ENCODE measurements around the gene ASTL.
"Not testable (repeated sequence)": the region's sequence is repeated elsewhere in the genome, so short reads cannot be mapped to it uniquely, and the experiment has no call there.

Gene ASTL

DNA sequence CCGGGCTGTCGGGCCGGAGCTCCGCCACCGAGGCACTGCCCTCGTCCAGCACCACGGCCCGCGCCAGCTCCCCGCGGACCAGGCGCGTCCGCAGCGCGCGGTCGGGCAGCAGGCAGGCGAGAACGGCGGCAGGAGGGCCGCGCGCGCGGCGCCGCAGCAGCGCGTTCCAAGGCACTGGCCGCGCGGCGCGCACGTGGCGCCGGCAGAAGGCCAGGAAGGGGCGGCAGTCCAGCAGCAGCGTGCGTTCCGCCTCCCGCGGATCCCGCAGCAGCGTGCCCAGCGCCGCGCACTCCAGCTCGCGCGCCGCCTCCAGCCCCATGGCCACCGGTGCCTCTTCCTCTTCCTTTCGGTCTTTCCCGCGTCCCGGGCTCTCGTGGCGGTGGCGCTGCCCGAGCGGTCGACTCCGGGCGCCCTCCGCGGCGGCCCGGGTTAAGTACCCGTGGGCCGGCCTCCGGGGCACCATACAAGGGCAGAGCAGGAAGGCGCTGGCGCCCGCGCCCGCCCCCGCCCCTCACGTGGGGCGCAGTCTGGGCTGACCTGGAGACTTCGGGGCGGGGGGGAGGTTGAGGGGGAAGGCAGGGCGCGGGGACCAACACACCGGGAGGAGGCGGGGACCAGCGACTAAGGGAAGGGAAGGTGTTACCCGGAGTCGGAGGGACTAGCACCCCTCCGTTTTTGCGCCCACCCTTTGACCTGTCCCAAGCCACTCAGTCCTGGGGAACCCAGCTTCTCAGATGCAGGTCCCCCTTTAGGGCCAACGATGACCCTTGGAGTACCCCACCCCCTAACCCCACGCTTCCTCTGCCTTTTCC is 6.9 kb upstream of the ASTL start, which contains the start of gene DUSP2:
TSS of gene DUSP2 (minus strand) at position 405 of the 812 bp plus-strand sequence. CDS start at position 319, 86 bp downstream.
- DNase-seq: peak; percentile 93

DNA sequence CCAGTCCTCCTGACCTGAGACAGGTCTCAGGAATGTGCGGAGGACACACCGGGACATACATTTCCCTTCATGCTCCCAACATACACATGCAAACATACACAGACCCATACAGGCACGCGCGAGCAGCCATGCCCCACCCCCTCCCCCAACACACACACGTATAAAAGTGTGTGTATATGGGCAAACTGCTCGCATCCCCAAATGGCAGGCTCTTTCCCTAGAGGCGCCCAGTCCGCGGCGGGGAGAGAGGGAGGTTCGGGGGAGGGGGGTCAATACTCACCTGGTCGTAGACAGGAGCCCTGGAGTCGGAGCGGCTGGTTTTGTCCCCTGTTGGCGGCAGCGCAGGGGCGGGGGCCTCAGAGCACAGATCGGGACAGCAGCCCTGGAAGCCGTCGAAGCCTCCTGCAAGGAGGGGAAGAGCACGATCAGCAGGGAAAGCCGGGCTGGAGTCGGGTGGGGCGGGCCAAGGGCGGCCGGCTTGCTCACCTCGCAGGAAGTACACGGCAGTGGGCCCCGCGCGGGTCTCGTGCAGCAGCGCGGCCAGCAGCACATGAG is 6.3 kb upstream of the ASTL start:
- DNase-seq: peak; percentile 63

DNA sequence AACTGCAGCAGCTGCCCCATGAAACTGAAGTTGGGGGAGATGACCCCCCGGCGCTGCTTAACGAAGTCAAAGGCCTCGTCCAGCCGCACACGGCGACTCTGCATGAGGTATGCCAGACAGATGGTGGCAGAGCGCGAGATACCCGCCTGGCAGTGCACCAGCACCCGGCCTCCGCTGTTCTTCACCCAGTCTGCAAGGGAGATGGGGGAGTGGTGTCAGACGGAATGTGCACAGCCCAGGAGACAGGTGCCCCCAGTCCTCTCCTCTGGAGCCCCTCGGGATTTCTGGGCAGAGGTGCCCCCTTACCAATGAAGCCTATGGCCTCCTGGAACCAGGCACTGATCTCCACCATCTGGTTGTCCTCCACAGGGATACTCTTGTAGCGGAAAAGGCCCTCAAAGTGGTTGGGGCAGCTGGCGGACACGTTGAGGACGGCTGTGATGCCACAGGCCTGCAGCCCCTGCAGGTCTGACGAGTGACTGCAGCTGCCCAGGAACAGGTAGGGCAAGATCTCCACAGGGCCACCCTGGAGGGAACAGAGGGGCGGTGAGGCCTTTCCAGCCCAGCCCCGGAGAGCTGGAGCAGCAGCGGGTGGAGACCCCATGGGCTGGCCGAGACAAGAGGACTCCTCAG is 5.7 kb upstream of the ASTL start:
- DNase-seq: peak; percentile 53

DNA sequence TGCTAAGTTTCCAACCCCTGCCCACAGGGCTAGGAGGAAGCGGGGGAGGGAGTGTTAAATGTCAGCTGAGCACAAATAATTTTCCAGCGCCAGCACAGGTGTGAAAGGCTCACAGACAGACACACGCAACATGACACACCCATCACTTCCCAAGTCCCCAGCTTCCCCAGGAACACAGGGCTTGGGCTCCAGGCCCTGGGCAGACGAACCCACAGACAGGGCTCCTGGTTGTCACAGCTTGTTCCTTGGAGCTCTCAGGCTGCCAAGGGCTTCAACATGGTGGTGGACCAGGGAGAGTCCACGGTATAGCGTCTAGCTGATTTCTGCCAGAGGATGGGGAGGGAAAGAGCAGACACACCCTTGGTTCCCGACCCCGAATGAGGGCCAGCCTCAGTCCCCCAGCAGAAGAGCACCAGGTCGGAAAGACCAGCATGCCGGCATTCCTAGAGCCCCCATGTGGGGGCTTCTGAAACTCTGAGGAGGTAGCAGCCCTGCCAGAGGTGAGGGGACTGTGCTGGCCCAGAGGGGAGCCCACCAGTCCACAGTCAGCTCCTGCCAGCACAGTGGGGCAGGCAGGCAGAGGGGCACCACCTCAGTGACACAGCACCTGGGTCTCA is 5.0 kb upstream of the ASTL start:
- DNase-seq: peak; percentile 37

DNA sequence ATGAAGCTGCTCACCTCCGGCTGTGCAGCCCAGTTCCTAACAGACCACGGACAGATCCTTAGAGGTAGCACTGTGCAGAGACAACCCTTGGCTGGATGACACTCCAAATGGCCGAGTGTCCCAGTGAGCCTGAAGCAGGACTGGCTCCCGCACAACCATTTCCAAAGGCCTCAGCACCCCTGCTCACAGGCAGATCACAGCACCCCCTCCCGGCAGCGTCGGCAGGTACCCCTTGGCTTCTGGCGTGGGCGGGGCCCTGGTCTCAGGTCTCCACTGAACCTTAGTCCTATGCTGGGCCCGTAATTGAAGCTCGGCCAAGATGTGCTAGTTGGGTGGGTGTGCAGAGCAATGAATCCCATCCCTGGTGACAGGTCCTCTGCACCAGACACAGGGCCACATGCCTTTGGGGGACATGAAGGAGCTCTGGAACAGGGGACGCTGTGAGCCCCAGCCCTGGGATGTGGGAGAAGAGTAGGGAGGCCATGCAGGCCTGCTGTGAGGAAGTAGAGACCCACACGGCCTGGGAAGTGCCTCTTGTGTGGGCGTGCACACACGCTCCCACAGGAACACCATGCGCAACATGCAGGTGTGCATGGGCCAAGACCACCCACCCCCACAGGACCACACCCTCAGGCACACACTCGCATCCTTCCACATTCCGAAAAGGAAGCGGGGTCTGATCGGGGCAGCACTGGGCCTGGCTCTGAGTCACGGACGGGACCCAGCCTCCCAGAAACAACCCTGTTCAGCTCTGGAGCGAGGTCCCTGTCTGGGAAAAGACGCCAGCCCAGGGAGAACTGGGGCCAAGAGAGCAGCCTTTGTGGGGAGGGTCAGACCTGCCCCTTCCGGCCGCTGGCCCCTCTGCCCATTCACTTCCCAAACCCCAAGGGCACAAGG is 4.2 kb upstream of the ASTL start:
- DNase-seq: peak; percentile 61

DNA sequence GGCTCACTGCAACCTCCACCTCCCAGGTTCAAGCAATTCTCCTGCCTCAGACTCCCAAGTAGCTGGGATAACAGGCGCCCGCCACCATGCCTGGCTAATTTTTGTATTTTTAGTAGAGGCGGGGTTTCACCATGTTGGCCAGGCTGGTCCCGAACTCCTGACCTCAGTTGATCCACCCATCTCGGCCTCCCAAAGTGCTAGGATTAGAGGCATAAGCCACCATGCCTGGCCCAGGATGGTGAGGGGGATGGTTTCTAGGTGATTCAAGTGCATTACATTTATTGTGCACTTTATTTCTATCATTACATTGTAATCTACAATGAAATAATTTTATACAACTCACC is 3.3 kb upstream of the ASTL start:
- not testable (repeated sequence) for DNase-seq

- no peak for DNase-seq
These were observed 2.8 kb upstream of the ASTL start for GRCh38 chr2:96140941-96141623.

DNA sequence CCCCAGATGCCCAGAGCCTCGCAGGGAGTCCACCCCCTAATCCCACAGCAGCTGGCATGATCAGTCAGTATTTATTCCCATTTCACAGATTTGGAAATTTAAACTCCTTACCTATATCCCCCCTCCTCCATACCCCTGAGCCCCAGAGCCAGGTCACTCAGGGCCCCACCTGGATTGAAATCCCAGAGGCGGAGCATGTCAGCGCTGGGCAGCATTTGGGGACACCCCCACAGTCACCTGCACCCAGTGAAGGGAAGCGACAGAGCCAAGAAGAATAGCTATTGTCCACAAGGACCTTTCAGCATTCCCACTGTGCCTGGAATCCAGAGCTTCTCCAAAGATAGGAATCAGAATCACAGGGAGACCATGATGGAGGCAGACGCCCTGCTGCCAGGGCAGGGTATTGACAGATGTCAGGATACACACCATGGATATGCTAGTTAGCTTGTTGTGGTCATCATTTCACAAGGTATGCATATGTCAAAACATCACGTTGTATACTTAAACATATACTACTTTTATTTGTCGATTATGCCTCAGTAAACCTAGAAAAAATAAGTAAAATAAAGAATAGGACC is 968 bp upstream of the ASTL start:
- DNase-seq: no peak

DNA sequence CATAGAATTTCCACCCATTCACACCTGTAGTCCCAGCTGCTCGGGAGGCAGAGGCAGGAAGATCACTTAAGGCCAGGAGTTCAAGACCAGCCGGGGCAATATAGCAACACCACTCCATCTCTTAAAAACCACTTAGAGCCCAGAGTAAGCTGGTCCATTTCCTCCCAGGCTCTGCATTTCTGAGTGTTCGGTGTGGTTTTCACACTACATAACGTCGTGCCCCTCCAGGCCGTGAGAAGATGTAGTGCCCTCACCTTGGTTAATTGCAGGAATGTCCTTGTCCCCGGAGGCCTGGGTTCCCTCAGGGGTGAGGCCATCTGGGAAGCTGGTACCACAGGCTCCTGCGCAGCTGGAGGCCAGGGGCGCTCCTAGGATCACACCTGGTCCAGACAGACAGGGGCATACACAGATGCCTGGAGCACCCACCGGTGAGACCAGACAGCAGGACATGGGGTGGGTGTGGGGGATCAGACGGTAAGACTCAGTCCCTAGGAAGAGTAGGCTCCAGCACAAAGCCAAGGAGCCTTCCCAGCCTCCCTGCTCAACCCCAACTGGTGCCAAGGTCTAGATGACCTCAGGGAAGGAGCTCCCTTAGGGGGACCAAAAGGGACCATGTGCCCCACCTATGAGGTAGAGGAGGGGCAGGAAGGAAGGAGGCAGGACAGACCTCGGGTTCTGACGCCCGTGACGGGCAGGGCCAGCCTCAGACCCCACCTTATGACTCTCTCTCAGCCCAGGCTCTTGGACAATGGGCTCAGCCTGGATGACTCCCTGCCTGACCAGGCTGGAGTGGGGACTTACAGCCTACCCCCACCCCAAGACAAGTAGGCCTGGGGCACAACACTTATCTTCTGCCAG is 752 bp downstream of the ASTL start:
- no peak for DNase-seq

- DNase-seq: no peak
These were observed 2.1 kb downstream of the ASTL start for GRCh38 chr2:96136129-96136720.

DNA sequence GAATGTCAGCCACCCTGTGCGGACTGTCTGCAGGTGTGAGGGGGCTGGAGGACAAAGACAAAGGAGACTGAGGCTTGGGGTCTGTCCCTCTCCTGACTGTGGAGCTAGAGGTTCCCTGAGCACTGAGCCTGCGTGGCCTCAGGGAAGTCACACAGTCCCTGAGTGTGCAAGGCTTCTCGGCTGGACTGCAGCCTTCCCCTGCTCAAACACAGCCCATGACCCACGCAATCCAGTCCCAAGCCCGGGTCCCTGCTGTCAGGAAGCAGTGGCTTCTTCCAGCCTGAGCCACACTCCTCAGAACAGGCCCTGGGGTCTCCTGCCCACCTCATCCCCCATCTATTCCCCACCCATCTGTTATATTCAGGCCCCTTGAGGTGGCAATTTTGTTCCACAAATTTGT is 2.7 kb downstream of the ASTL start:
- no peak for DNase-seq

DNA sequence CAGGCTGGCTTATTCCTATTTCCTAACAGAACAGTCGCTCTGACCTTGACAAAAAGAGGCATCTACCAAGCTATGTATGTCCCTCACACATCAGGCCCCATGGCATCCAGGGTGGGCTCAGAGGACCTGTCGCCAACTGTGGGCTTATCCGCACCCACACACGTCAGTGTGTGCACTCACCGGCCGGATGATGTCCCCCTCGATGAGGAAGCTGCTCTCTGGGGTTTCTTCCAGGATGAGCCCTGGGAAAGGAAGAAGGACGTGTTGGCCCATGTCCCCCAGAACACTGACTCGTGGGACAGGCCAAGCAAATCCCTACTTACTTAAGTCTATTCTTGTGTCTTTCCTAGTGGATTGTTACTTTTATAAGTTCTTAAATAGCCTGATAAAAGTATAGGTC is 3.1 kb downstream of the ASTL start:
- no peak for DNase-seq

- DNase-seq: no peak
These were observed 3.9 kb downstream of the ASTL start for GRCh38 chr2:96134421-96134820.

GRCh38 chr2:96131813-96132745 is 6.2 kb downstream of the ASTL start:
- no peak for DNase-seq

DNA sequence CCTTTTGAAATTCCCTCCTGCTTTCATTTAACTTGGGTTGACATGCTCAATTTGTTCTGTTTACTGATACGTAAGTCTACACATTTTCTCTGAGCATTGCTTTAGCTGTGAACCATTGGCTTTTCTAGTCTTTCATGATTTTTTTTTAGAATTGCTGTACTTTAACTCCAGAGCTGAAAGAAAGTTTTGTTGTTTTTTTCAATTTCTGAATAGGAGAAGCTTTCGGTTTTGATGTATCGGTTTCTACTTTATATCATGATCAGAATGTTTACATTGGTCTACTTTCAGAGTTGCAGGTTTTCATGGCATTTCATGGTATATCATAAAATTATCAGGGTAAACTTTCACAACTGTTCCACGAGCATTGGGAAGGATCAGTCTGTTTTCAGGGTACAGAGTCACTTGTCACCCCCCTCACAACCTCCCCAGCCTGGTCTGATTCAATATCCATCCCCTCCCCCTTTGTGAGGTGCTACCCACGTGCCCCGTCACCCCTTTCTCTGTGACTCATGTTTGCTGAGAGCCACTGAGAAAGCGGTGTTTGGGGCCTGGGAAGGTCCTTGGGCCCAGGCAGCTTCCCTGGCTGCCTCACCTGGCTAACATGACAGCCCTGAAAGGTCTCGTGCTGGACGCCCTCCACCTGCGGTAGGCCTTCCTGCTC is 7.0 kb downstream of the ASTL start:
- peak; percentile 34 for DNase-seq

DNA sequence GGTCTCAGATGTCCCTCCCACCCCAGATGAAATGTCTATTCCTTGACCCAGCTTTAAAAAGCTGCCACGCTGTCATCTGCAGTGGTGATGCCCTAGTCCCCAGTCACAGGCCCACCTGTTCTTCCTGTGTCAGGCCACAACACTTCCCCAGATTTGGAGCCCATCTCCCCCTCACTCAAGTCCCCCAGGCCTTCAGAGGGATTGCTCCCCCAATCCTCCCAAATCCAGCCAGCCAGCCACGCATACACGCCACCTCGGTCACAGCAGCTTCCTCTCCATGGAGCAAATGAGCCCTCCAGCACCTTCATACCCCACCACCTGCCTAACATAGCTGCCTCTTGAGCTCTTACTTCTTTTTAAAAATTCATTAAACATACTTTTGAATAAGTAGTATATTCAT is 7.8 kb downstream of the ASTL start:
- no peak for DNase-seq

- no peak for DNase-seq
These were observed 8.7 kb downstream of the ASTL start for GRCh38 chr2:96129528-96130120.

DNA sequence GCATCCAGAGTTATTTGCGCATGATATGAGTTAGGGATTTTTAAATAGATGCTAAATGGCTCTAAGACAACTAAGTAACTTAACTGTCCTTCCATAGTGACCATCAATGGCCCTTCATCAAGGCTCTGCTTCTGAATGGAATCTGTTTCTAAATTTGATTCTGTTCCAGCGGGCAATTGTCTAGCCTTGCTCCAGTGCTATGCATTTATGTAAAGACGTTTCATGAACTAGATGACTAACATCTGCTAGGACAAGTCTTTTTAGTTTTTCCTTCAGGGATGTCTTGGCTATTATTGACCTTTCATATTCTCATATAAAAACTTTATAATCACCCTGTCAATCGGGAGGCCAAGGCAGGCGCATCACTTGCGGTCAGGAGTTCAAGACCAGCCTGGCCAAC is 9.8 kb downstream of the ASTL start:
- DNase-seq: no peak

Measured in CD4-positive, alpha-beta T cell treated with Interleukin-6 for 4 hours (primary cell).